HG02763 (cell line): Measurements from ENCODE around the gene C1orf226.

Experiments
- ATAC-seq: cut with Tn5 transposase; IDR thresholded peaks from one replicate; pipeline ENCODE4 v1.9.1; 2021; ENCODE audit warnings: mild to moderate bottlenecking, moderate library complexity; ENCODE audit not compliant: unreplicated experiment

Gene C1orf226

GRCh38 chr1:162365284-162366020 is 16.1 kb upstream of the C1orf226 start:
- no peak for ATAC-seq

- ATAC-seq: no peak
These were observed 15.4 kb upstream of the C1orf226 start for GRCh38 chr1:162366149-162366548.

GRCh38 chr1:162366671-162367070 is 14.9 kb upstream of the C1orf226 start:
- ATAC-seq: no peak

- no peak for ATAC-seq
These were observed 14.5 kb upstream of the C1orf226 start for GRCh38 chr1:162367073-162367472.

- ATAC-seq: no peak
These were observed 13.8 kb upstream of the C1orf226 start for GRCh38 chr1:162367772-162368171.

GRCh38 chr1:162368451-162368850 is 13.1 kb upstream of the C1orf226 start:
- ATAC-seq: no peak

- ATAC-seq: no peak
These were observed 12.0 kb upstream of the C1orf226 start for GRCh38 chr1:162369571-162369970.

GRCh38 chr1:162370161-162370560 is 11.4 kb upstream of the C1orf226 start:
- no peak for ATAC-seq

- ATAC-seq: no peak
These were observed 10.8 kb upstream of the C1orf226 start for GRCh38 chr1:162370721-162371120.

GRCh38 chr1:162371611-162372010 is 9.9 kb upstream of the C1orf226 start:
- ATAC-seq: no peak

GRCh38 chr1:162372159-162373071 is 9.1 kb upstream of the C1orf226 start:
- no peak for ATAC-seq

GRCh38 chr1:162373072-162373427 is 8.5 kb upstream of the C1orf226 start:
- ATAC-seq: no peak

- ATAC-seq: no peak
These were observed 7.8 kb upstream of the C1orf226 start for GRCh38 chr1:162373541-162374260.

- ATAC-seq: no peak
These were observed 7.1 kb upstream of the C1orf226 start for GRCh38 chr1:162374406-162374805.

- ATAC-seq: no peak
These were observed 6.1 kb upstream of the C1orf226 start for GRCh38 chr1:162375463-162375862.

- no peak for ATAC-seq
These were observed 4.8 kb upstream of the C1orf226 start, which contains the start of gene SPATA46 for GRCh38 chr1:162376691-162377090. Gene SPATA46 (minus strand): TSS chr1:162376854. CDS start chr1:162376790, 64 bp downstream.

- no peak for ATAC-seq
These were observed 1.3 kb upstream of the C1orf226 start for GRCh38 chr1:162380061-162380846.

GRCh38 chr1:162381941-162382750 is 618 bp downstream of the C1orf226 start:
- ATAC-seq: no peak

- ATAC-seq: no peak
These were observed 1.6 kb downstream of the C1orf226 start for GRCh38 chr1:162383091-162383490.

- ATAC-seq: no peak
These were observed 2.0 kb downstream of the C1orf226 start for GRCh38 chr1:162383516-162383915.
